HL-60 (cell line): Measurements from ENCODE around the gene USP20.

Source experiments
- DNase-seq, 2 experiments: peaks; one replicate each; pipeline ENCODE4 v3.0.0-alpha.2; 2010 to 2020; ENCODE audit warnings: low read depth in 1 of 2, low spot score in 1 of 2
- H3K27ac ChIP-seq: fragments of 250-450 bp; sonication (Bioruptor Pico); replicated peaks from 2 replicates; pipeline ENCODE4 v1.5.1; 2020; ENCODE audit warnings: mild to moderate bottlenecking, moderate library complexity
- H3K27me3 ChIP-seq: fragments of 250-450 bp; sonication (Bioruptor Pico); 2 replicates; pipeline ENCODE4 v1.5.1; 2021; ENCODE audit warnings: mild to moderate bottlenecking, moderate library complexity; ENCODE audit not compliant: insufficient read depth, poor library complexity, severe bottlenecking
- H3K4me3 ChIP-seq: replicated peaks from 2 replicates; pipeline ENCODE4 v1.5.1; 2011; ENCODE audit warnings: mild to moderate bottlenecking, control low read depth, low read length; ENCODE audit not compliant: insufficient read depth
- CTCF ChIP-seq: IDR thresholded peaks from one replicate; pipeline ENCODE4 v1.5.1; 2011; ENCODE audit warnings: low read length, control low read depth, inconsistent platforms; ENCODE audit not compliant: insufficient read depth
- GABPA ChIP-seq: IDR thresholded peaks from 2 replicates; pipeline ENCODE4 v1.6.1; 2012; ENCODE audit warnings: low read depth
- POLR2AphosphoS5 ChIP-seq: IDR thresholded peaks from 2 replicates; pipeline ENCODE4 v1.6.1; 2012; ENCODE audit warnings: low read depth
- REST ChIP-seq: IDR thresholded peaks from 2 replicates; pipeline ENCODE4 v1.6.1; 2012; ENCODE audit warnings: low read depth; ENCODE audit not compliant: insufficient replicate concordance
- SPI1 ChIP-seq: IDR thresholded peaks from 2 replicates; pipeline ENCODE4 v1.6.1; 2012; ENCODE audit warnings: low read depth, mild to moderate bottlenecking, borderline replicate concordance

Gene USP20

GRCh38 chr9:129916707-129917106, 81.4 kb downstream of the USP20 start:
- H3K4me3 ChIP-seq = no peak overlapping the region
- TF ChIP-seq SPI1 (no peak), CTCF (no peak), GABPA (no peak), REST (no peak), POLR2AphosphoS5 (no peak)
- DNase-seq = no peak
- no peak overlapping the region for H3K27ac ChIP-seq
- no peaks in the 10 kb centered on the region for H3K27me3 ChIP-seq

GRCh38 chr9:129918296-129918950, 83.2 kb downstream of the USP20 start:
- no peak overlapping the region for H3K27ac ChIP-seq
- DNase-seq = no peak
- no peak for TF ChIP-seq CTCF
- TF ChIP-seq GABPA = no peak
- TF ChIP-seq REST = no peak
- TF ChIP-seq POLR2AphosphoS5 = no peak
- TF ChIP-seq SPI1 = no peak
- H3K27me3 ChIP-seq = no peaks in the 10 kb centered on the region
- no peak overlapping the region for H3K4me3 ChIP-seq

GRCh38 chr9:129919277-129919676, 84.0 kb downstream of the USP20 start:
- Histone ChIP-seq H3K4me3 (no peak overlapping the region), H3K27ac (no peak overlapping the region), H3K27me3 (no peaks in the 10 kb centered on the region)
- TF ChIP-seq CTCF (no peak), REST (no peak), SPI1 (no peak), POLR2AphosphoS5 (no peak), GABPA (no peak)
- DNase-seq = no peak
